ENCODE results near the gene LPAR3. TPM values are rescaled to one million over a fixed set of nuclear protein-coding genes. Genes with fewer than 3 reads are reported as not detected.

The LPAR3 gene
- total RNA-seq, 1 donor from 2014 or later = 2.4 TPM

DNA sequence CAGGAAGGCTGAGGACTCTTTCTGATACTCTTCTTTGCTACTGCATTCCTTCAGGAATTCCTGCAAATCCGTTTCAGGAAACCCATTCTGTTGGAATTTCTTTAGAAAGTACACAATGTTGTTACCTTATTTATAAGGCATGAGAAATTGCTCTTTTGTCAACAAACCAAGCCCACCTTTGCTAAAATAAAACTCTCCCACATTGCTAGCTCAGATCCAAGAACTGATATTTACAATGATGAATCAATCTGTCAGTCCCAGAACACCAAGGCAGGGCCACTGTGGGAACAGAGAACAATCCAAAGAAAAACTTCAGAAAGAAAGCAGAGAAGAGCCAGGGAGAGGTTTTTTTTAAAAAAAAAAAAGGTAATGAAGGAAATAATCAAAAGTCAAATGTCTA lies 36.6 kb upstream of the LPAR3 start:
- Histone ChIP-seq H3K27ac (no peak overlapping the region), H3K9ac (no peak overlapping the region), H2AFZ (replicated peaks) (no peak overlapping the region), H3K4me3 (no peak overlapping the region), H3K79me2 (ENCODE audit: low read depth) (no peaks in the 10 kb centered on the region), H3K36me3 (no peaks in the 10 kb centered on the region), H3K4me1 (no peaks in the 10 kb centered on the region), H3K4me2 (no peak overlapping the region), H4K20me1 (ENCODE audit: low read depth) (no peaks in the 10 kb centered on the region), H3F3A (ENCODE audit: low read depth) (no peaks in the 10 kb centered on the region), H3K9me3 (ENCODE audit: low read depth) (no peaks in the 10 kb centered on the region), H3K27me3 (no peaks in the 10 kb centered on the region)
- Mint-ChIP-seq H3K4me1 (no peaks in the 10 kb centered on the region), H3K4me3 (no peak overlapping the region), H3K9me3 (no peaks in the 10 kb centered on the region), H3K27me3 (ENCODE audit: insufficient read depth, low read depth) (peaks cover 5% of the 10 kb centered on the region), H3K36me3 (no peaks in the 10 kb centered on the region), H3K27ac (no peak overlapping the region)
- no peak for TF ChIP-seq EZH2phosphoT487 (IDR thresholded peaks at IDR 0.05)
- TF ChIP-seq, protein P1, sequence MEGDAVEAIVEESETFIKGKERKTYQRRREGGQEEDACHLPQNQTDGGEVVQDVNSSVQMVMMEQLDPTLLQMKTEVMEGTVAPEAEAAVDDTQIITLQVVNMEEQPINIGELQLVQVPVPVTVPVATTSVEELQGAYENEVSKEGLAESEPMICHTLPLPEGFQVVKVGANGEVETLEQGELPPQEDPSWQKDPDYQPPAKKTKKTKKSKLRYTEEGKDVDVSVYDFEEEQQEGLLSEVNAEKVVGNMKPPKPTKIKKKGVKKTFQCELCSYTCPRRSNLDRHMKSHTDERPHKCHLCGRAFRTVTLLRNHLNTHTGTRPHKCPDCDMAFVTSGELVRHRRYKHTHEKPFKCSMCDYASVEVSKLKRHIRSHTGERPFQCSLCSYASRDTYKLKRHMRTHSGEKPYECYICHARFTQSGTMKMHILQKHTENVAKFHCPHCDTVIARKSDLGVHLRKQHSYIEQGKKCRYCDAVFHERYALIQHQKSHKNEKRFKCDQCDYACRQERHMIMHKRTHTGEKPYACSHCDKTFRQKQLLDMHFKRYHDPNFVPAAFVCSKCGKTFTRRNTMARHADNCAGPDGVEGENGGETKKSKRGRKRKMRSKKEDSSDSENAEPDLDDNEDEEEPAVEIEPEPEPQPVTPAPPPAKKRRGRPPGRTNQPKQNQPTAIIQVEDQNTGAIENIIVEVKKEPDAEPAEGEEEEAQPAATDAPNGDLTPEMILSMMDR (IDR thresholded peaks at IDR 0.05) = no peak
- no peak for TF ChIP-seq EZH2 (IDR thresholded peaks at IDR 0.05)
- DNase-seq (ENCODE audit: low spot score) = no peak

DNA sequence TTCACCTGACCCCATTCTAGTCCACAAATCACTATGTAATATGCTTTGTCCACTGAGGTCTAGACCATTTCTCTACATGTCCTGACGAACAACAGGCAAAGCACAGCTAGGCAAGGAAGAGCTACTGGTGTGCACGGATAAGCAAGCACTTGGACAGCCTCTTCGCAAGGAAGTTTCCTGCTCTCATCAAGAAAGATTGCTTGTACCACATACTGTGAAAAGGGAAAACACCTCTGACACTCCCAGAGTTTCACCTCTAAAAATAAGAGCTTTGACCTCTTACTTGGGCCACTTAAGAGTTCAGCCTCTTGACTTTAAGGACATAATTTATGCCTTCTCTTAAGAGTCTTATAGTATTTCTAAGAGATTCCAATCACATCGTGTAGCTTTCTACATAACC lies 36.0 kb upstream of the LPAR3 start:
- no peak overlapping the region for H3K4me3 Mint-ChIP-seq
- H3F3A ChIP-seq (ENCODE audit: low read depth) = no peaks in the 10 kb centered on the region

DNA sequence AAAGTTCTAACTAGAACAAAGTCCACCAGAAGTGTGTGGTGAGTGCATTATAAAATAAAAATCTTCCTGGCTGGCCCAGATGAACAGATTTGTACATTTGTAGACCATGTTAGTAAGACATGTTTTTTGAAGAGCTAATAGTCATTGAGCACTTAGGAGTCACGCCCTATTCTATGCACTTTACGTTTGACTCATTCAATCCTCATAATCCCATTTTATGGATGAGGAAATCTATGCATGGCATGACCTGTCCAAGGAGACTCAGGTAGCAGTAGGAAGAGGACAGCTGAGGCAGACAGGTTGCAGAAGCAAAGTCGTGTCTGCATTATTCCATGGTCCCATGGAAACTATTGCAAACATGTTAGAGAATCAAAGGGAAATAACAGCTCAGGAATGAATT lies 30.3 kb upstream of the LPAR3 start:
- H3K9me3 ChIP-seq (ENCODE audit: low read depth) = no peaks in the 10 kb centered on the region
- Mint-ChIP-seq H3K27me3 (ENCODE audit: insufficient read depth, low read depth) (no peaks in the 10 kb centered on the region), H3K4me1 (peaks cover 3% of the 10 kb centered on the region), H3K27ac (no peak overlapping the region), H3K36me3 (no peaks in the 10 kb centered on the region), H3K4me3 (no peak overlapping the region), H3K9me3 (no peaks in the 10 kb centered on the region)
- H4K20me1 ChIP-seq (ENCODE audit: low read depth) = no peaks in the 10 kb centered on the region
- no peak for DNase-seq (ENCODE audit: low spot score)
- H3K27me3 ChIP-seq = no peaks in the 10 kb centered on the region
- H3K9ac ChIP-seq = no peak overlapping the region
- no peaks in the 10 kb centered on the region for H3K79me2 ChIP-seq (ENCODE audit: low read depth)
- no peak overlapping the region for H3K27ac ChIP-seq
- TF ChIP-seq, protein P1 (IDR thresholded peaks at IDR 0.05) = no peak
- TF ChIP-seq EZH2phosphoT487 (IDR thresholded peaks at IDR 0.05) (no peak), EZH2 (IDR thresholded peaks at IDR 0.05) (no peak)
- H3K4me1 ChIP-seq = peaks cover 4% of the 10 kb centered on the region
- H3K4me3 ChIP-seq = no peak overlapping the region
- no peak overlapping the region for H3K4me2 ChIP-seq
- H3K36me3 ChIP-seq = no peaks in the 10 kb centered on the region
- H3F3A ChIP-seq (ENCODE audit: low read depth) = no peaks in the 10 kb centered on the region
- no peak overlapping the region for H2AFZ ChIP-seq (replicated peaks)

More for the DNA sequence above, 36.0 kb upstream of the LPAR3 start:
- no peak overlapping the region for H3K27ac Mint-ChIP-seq
- no peaks in the 10 kb centered on the region for H3K4me1 Mint-ChIP-seq
- no peaks in the 10 kb centered on the region for H3K9me3 ChIP-seq (ENCODE audit: low read depth)
- peaks cover 5% of the 10 kb centered on the region for H3K27me3 Mint-ChIP-seq (ENCODE audit: insufficient read depth, low read depth)
- DNase-seq (ENCODE audit: low spot score) = no peak
- H3K27ac ChIP-seq = no peak overlapping the region
- H3K27me3 ChIP-seq = no peaks in the 10 kb centered on the region
- H3K79me2 ChIP-seq (ENCODE audit: low read depth) = no peaks in the 10 kb centered on the region
- H3K36me3 Mint-ChIP-seq = no peaks in the 10 kb centered on the region
- H4K20me1 ChIP-seq (ENCODE audit: low read depth) = no peaks in the 10 kb centered on the region
- no peaks in the 10 kb centered on the region for H3K9me3 Mint-ChIP-seq
- H3K4me3 ChIP-seq = no peak overlapping the region
- H3K9ac ChIP-seq = no peak overlapping the region
- no peaks in the 10 kb centered on the region for H3K4me1 ChIP-seq
- no peak overlapping the region for H2AFZ ChIP-seq (replicated peaks)
- TF ChIP-seq EZH2phosphoT487 (IDR thresholded peaks at IDR 0.05) = no peak
- no peak for TF ChIP-seq EZH2 (IDR thresholded peaks at IDR 0.05)
- TF ChIP-seq, protein P1 (IDR thresholded peaks at IDR 0.05) = no peak
- no peak overlapping the region for H3K4me2 ChIP-seq
- no peaks in the 10 kb centered on the region for H3K36me3 ChIP-seq
